ENCODE results near the gene SPRY4. TPM values are rescaled to one million over a fixed set of nuclear protein-coding genes. Genes with fewer than 3 reads are reported as not detected.
A peak's percentile ranks its signal among the peaks of the same experiment; 100 is the strongest.

SPRY4 gene
- total and polyA plus RNA-seq, 2 of the 13 experiments (the other 11 are each of a cell fraction or from before 2014, with no cell fraction given): 8.9 to 17.8 TPM

DNA sequence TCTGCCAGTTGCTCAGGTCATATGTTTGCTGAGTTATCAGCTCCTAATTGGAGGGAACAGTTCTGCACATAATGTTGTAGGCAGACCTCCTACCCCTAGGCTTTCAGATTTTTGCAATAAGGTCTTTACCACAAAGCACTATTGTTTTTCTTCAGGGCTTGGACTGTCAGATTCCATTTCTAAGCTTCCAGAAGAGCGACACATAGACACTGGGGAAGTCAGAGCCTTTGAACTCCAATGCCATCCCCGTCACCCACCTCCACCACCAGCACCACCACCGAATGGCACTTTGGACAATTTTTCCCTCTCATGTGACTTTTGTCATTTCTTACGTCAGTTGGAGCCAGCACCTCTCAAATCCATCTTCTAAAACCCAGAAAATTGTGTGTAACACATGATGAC is 28.3 kb upstream of the SPRY4 start (continued):
- TF ChIP-seq MTF1 (CRISPR knock-in tag; IDR thresholded peaks at IDR 0.05) (no peak), ZNF878 (CRISPR knock-in tag; IDR thresholded peaks at IDR 0.05) (no peak; the same call in 1 of the 2 replicates), ZNF576 (CRISPR knock-in tag; IDR thresholded peaks at IDR 0.05) (no peak), KDM5B (CRISPR knock-in tag; IDR thresholded peaks at IDR 0.05; ENCODE audit: borderline replicate concordance) (no peak), ZFAT (CRISPR knock-in tag; conservative IDR thresholded peaks at IDR 0.05) (no peak), NFIB (CRISPR knock-in tag; IDR thresholded peaks at IDR 0.05; ENCODE audit: borderline replicate concordance) (no peak), MEIS2 (CRISPR knock-in tag; IDR thresholded peaks at IDR 0.05) (no peak), SP4 (CRISPR knock-in tag; IDR thresholded peaks at IDR 0.05) (no peak), HES4 (CRISPR knock-in tag; IDR thresholded peaks at IDR 0.05; ENCODE audit: borderline replicate concordance) (no peak), HNF4G (IDR thresholded peaks at IDR 0.05; ENCODE audit: borderline replicate concordance, low read depth, low read length) (0 out of 2 replicates have a peak, but pooled peaks have one; percentile 23), HNF4G (CRISPR knock-in tag; IDR thresholded peaks at IDR 0.05; ENCODE audit: borderline replicate concordance, low read depth) (no peak), ZNF136 (CRISPR knock-in tag; IDR thresholded peaks at IDR 0.05; ENCODE audit: low read depth) (no peak), ZFP82 (CRISPR knock-in tag; IDR thresholded peaks at IDR 0.05; ENCODE audit: borderline replicate concordance) (no peak)
- TF ChIP-seq, protein P1, sequence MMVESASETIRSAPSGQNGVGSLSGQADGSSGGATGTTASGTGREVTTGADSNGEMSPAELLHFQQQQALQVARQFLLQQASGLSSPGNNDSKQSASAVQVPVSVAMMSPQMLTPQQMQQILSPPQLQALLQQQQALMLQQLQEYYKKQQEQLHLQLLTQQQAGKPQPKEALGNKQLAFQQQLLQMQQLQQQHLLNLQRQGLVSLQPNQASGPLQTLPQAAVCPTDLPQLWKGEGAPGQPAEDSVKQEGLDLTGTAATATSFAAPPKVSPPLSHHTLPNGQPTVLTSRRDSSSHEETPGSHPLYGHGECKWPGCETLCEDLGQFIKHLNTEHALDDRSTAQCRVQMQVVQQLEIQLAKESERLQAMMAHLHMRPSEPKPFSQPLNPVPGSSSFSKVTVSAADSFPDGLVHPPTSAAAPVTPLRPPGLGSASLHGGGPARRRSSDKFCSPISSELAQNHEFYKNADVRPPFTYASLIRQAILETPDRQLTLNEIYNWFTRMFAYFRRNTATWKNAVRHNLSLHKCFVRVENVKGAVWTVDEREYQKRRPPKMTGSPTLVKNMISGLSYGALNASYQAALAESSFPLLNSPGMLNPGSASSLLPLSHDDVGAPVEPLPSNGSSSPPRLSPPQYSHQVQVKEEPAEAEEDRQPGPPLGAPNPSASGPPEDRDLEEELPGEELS (CRISPR knock-in tag; IDR thresholded peaks at IDR 0.05): peak; percentile 76; the same call in 1 of the 2 replicates
- TF ChIP-seq, protein P2, sequence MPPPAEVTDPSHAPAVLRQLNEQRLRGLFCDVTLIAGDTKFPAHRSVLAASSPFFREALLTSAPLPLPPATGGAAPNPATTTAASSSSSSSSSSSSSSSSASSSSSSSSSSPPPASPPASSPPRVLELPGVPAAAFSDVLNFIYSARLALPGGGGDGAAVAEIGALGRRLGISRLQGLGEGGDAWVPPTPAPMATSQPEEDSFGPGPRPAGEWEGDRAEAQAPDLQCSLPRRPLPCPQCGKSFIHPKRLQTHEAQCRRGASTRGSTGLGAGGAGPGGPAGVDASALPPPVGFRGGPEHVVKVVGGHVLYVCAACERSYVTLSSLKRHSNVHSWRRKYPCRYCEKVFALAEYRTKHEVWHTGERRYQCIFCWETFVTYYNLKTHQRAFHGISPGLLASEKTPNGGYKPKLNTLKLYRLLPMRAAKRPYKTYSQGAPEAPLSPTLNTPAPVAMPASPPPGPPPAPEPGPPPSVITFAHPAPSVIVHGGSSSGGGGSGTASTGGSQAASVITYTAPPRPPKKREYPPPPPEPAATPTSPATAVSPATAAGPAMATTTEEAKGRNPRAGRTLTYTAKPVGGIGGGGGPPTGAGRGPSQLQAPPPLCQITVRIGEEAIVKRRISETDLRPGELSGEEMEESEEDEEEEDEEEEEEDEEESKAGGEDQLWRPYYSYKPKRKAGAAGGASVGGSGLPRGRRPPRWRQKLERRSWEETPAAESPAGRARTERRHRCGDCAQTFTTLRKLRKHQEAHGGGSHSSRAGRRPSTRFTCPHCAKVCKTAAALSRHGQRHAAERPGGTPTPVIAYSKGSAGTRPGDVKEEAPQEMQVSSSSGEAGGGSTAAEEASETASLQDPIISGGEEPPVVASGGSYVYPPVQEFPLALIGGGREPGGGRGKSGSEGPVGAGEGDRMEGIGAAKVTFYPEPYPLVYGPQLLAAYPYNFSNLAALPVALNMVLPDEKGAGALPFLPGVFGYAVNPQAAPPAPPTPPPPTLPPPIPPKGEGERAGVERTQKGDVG (CRISPR knock-in tag; IDR thresholded peaks at IDR 0.05; ENCODE audit: borderline replicate concordance): no peak

Data from HepG2 (cell line).